Measurements from ENCODE around the gene GLS.

Gene GLS

DNA sequence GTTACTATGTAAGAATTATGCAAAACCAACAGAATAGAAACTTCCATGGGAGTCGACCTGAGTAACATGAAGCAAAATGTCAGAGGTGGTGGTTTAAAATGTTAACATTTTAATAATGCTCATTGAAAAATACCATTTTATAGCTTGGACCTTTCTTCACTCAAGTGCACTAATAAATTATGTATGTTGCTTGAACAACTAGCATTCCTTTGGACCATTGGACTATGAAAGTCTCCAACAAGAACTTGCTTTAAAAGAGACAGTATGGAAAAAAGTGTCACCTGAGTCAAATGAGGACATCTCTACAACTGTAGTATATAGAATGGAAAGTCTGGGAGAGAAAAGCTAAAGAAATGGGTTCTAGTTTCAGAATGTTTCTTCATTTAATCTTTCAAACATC lies 51.9 kb downstream of the GLS start:
- DNase-seq (ENCODE audit: low spot score), result no peak
- Histone ChIP-seq H3K14ac (ENCODE audit: low read length) (no peak overlapping the region), H3K36me3 (replicated peaks in 1 of 2; ENCODE audit: control insufficient read depth in 2 of 2, insufficient read depth in 2 of 2, low read length in 2 of 2) (peaks cover 0 to 41% of the 10 kb centered on the region in 2 donors)

DNA sequence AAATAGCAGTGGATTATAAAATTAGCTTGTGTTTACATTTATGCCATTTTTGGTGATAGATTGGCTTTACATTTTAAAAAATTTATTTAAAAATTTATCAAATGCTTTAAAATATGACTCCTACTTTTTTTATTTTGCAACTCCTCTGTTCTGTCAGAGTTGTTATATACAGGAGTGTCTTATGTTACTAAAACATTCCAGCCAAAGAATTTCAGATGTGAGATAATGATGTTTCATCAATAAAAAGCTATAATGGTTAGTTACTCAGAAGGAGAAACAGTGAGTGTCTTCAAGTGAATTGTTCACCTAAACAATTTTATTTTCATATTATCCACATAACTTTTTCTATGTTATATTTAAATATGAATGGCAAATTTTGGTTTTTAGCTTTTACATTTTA lies 52.7 kb downstream of the GLS start:
- H2BK5ac ChIP-seq (ENCODE audit: low read length), result no peak overlapping the region
- H3K9me3 ChIP-seq (replicated peaks in 1 of 2; ENCODE audit: control insufficient read depth in 2 of 2, insufficient read depth in 1 of 2, low read depth in 1 of 2, low read length in 2 of 2), result no peaks in the 10 kb centered on the region
- H4K91ac ChIP-seq (ENCODE audit: low read depth, low read length, poor library complexity), result no peak overlapping the region
- no peak overlapping the region for H3K18ac ChIP-seq (ENCODE audit: low read length)
- no peak overlapping the region for H4K8ac ChIP-seq (ENCODE audit: low read depth, low read length)
- H3K79me1 ChIP-seq (ENCODE audit: low read depth, low read length), result no peaks in the 10 kb centered on the region
- no peak overlapping the region for H2BK120ac ChIP-seq (ENCODE audit: low read depth, low read length)
- H3K4me2 ChIP-seq (ENCODE audit: insufficient read depth, low read length, poor library complexity, severe bottlenecking), result no peak overlapping the region
- H3K36me3 ChIP-seq (replicated peaks in 1 of 2; ENCODE audit: control insufficient read depth in 2 of 2, insufficient read depth in 2 of 2, low read length in 2 of 2), result peaks cover 0 to 35% of the 10 kb centered on the region in 2 donors
- H2AK5ac ChIP-seq (ENCODE audit: low read depth, low read length), result no peak overlapping the region
- DNase-seq (ENCODE audit: low spot score), result no peak
- H3K4me3 ChIP-seq (ENCODE audit: low read length in 2 of 2), result no peak overlapping the region
- H3K4ac ChIP-seq (ENCODE audit: low read length), result no peak overlapping the region
- peaks cover 0 to 6% of the 10 kb centered on the region in 2 donors for H3K4me1 ChIP-seq (ENCODE audit: control insufficient read depth in 2 of 2, insufficient read depth in 1 of 2, low read depth in 1 of 2, low read length in 2 of 2)
- no peak overlapping the region for H2BK12ac ChIP-seq (ENCODE audit: low read length)
- H2AFZ ChIP-seq (ENCODE audit: low read length), result no peak overlapping the region
- no peak overlapping the region for H3K27ac ChIP-seq (replicated peaks; ENCODE audit: low read length)
- H3K9ac ChIP-seq (ENCODE audit: low read depth, low read length, poor library complexity), result no peak overlapping the region
- no peak overlapping the region for H2BK15ac ChIP-seq (ENCODE audit: low read length)
- H3K23ac ChIP-seq (ENCODE audit: low read depth, low read length, poor library complexity), result no peak overlapping the region
- H3K27me3 ChIP-seq (ENCODE audit: control insufficient read depth in 3 of 3, insufficient read depth in 3 of 3, low read depth in 1 of 3, low read length in 3 of 3), result no peaks in the 10 kb centered on the region
- no peak overlapping the region for H3K14ac ChIP-seq (ENCODE audit: low read length)

More for the DNA sequence above, 51.9 kb downstream of the GLS start:
- Histone ChIP-seq H2BK15ac (ENCODE audit: low read length) (no peak overlapping the region), H3K4me3 (ENCODE audit: low read length in 2 of 2) (no peak overlapping the region), H2BK5ac (ENCODE audit: low read length) (no peak overlapping the region), H4K8ac (ENCODE audit: low read depth, low read length) (no peak overlapping the region), H3K23ac (ENCODE audit: low read depth, low read length, poor library complexity) (no peak overlapping the region), H4K91ac (ENCODE audit: low read depth, low read length, poor library complexity) (no peak overlapping the region), H3K9me3 (replicated peaks in 1 of 2; ENCODE audit: control insufficient read depth in 2 of 2, insufficient read depth in 1 of 2, low read depth in 1 of 2, low read length in 2 of 2) (no peaks in the 10 kb centered on the region), H3K4me2 (ENCODE audit: insufficient read depth, low read length, poor library complexity, severe bottlenecking) (no peak overlapping the region), H2AK5ac (ENCODE audit: low read depth, low read length) (no peak overlapping the region), H3K27me3 (ENCODE audit: control insufficient read depth in 3 of 3, insufficient read depth in 3 of 3, low read depth in 1 of 3, low read length in 3 of 3) (no peaks in the 10 kb centered on the region), H3K27ac (replicated peaks; ENCODE audit: low read length) (no peak overlapping the region), H2BK12ac (ENCODE audit: low read length) (no peak overlapping the region), H2AFZ (ENCODE audit: low read length) (no peak overlapping the region), H3K9ac (ENCODE audit: low read depth, low read length, poor library complexity) (no peak overlapping the region), H3K18ac (ENCODE audit: low read length) (no peak overlapping the region), H2BK120ac (ENCODE audit: low read depth, low read length) (no peak overlapping the region), H3K4ac (ENCODE audit: low read length) (no peak overlapping the region), H3K4me1 (ENCODE audit: control insufficient read depth in 2 of 2, insufficient read depth in 1 of 2, low read depth in 1 of 2, low read length in 2 of 2) (peaks cover 0 to 6% of the 10 kb centered on the region in 2 donors), H3K79me1 (ENCODE audit: low read depth, low read length) (no peaks in the 10 kb centered on the region)
- no CpG with 5 or more reads among the region's 1 CpG for WGBS, 2 donors (ENCODE audit: extremely low coverage in 2 of 2, insufficient read length in 2 of 2, insufficient replicate concordance in 1 of 2)

DNA sequence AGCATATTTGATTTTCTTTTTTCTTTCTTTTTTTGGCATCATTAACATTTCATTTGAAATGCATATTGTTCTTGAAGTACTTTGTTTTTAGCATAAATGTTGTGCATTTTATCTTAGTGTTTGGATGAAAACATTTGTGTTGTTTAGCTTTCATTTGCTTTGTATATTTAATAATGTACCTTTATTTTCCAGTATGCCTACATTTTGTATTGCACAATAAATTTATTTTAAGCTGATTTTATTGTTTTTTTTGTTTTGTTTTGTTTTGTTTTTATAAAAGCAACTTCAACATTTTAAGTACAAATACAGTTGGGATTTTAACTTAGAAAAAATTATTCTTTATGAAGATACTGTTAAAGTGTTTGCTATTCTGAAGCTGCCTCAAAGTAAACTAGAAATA lies 54.4 kb downstream of the GLS start:
- Histone ChIP-seq H2BK5ac (ENCODE audit: low read length) (no peak overlapping the region), H3K79me1 (ENCODE audit: low read depth, low read length) (no peaks in the 10 kb centered on the region), H3K14ac (ENCODE audit: low read length) (no peak overlapping the region), H4K91ac (ENCODE audit: low read depth, low read length, poor library complexity) (no peak overlapping the region), H3K9ac (ENCODE audit: low read depth, low read length, poor library complexity) (no peak overlapping the region), H2AFZ (ENCODE audit: low read length) (no peak overlapping the region), H2AK5ac (ENCODE audit: low read depth, low read length) (no peak overlapping the region), H3K18ac (ENCODE audit: low read length) (no peak overlapping the region), H3K27ac (replicated peaks; ENCODE audit: low read length) (no peak overlapping the region), H3K4me2 (ENCODE audit: insufficient read depth, low read length, poor library complexity, severe bottlenecking) (no peak overlapping the region), H2BK15ac (ENCODE audit: low read length) (no peak overlapping the region), H3K9me3 (replicated peaks in 1 of 2; ENCODE audit: control insufficient read depth in 2 of 2, insufficient read depth in 1 of 2, low read depth in 1 of 2, low read length in 2 of 2) (no peaks in the 10 kb centered on the region), H3K23ac (ENCODE audit: low read depth, low read length, poor library complexity) (no peak overlapping the region), H3K4ac (ENCODE audit: low read length) (no peak overlapping the region), H3K4me1 (ENCODE audit: control insufficient read depth in 2 of 2, insufficient read depth in 1 of 2, low read depth in 1 of 2, low read length in 2 of 2) (peaks cover 0 to 6% of the 10 kb centered on the region in 2 donors), H4K8ac (ENCODE audit: low read depth, low read length) (no peak overlapping the region), H3K36me3 (replicated peaks in 1 of 2; ENCODE audit: control insufficient read depth in 2 of 2, insufficient read depth in 2 of 2, low read length in 2 of 2) (peaks cover 0 to 21% of the 10 kb centered on the region in 2 donors), H3K27me3 (ENCODE audit: control insufficient read depth in 3 of 3, insufficient read depth in 3 of 3, low read depth in 1 of 3, low read length in 3 of 3) (no peaks in the 10 kb centered on the region), H2BK120ac (ENCODE audit: low read depth, low read length) (no peak overlapping the region), H2BK12ac (ENCODE audit: low read length) (no peak overlapping the region), H3K4me3 (ENCODE audit: low read length in 2 of 2) (no peak overlapping the region)
- DNase-seq (ENCODE audit: low spot score), result no peak

DNA sequence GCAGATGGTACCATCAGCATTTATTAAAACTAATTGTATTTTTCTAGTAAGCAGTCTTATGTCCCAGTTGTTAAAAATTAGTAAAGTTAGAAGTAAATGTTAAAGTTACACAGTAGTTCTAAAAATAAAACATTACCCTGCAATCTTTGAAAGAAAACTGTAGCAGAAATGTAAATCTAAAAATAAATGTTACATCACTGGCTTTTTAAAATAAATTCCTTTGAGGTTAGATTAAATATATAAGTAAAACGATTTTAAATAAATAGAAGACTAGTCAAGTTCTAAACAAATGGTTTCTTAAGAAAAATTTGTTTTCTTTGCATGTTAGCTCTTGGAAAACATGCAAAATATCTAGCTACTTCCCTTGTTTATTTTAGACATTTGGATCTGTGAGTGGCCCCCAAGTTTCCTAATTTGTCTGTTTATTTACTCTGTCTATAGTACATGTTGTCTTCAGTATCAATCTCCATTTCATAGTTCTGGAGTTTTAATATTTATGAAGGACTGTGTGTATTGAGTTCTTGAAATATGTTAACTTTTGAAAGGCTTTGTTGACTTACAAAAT lies 58.2 kb downstream of the GLS start:
- WGBS, 2 donors (ENCODE audit: extremely low coverage in 2 of 2, insufficient read length in 2 of 2, insufficient replicate concordance in 1 of 2), result no CpG with 5 or more reads among the region's 1 CpG
- H3K9me3 ChIP-seq (replicated peaks in 1 of 2; ENCODE audit: control insufficient read depth in 2 of 2, insufficient read depth in 1 of 2, low read depth in 1 of 2, low read length in 2 of 2), result no peaks in the 10 kb centered on the region
- H2BK12ac ChIP-seq (ENCODE audit: low read length), result no peak overlapping the region
- no peak overlapping the region for H2BK120ac ChIP-seq (ENCODE audit: low read depth, low read length)
- H3K18ac ChIP-seq (ENCODE audit: low read length), result no peak overlapping the region
- no peak overlapping the region for H3K14ac ChIP-seq (ENCODE audit: low read length)
- H3K36me3 ChIP-seq (replicated peaks in 1 of 2; ENCODE audit: control insufficient read depth in 2 of 2, insufficient read depth in 2 of 2, low read length in 2 of 2), result peaks cover 0 to 4% of the 10 kb centered on the region in 2 donors
- no peaks in the 10 kb centered on the region for H3K4me1 ChIP-seq (ENCODE audit: control insufficient read depth in 2 of 2, insufficient read depth in 1 of 2, low read depth in 1 of 2, low read length in 2 of 2)
- no peak overlapping the region for H3K27ac ChIP-seq (replicated peaks; ENCODE audit: low read length)
- no peak overlapping the region for H3K4me3 ChIP-seq (ENCODE audit: low read length in 2 of 2)
- H3K4me2 ChIP-seq (ENCODE audit: insufficient read depth, low read length, poor library complexity, severe bottlenecking), result no peak overlapping the region
- H3K23ac ChIP-seq (ENCODE audit: low read depth, low read length, poor library complexity), result no peak overlapping the region
- no peak overlapping the region for H2BK15ac ChIP-seq (ENCODE audit: low read length)
- H3K27me3 ChIP-seq (ENCODE audit: control insufficient read depth in 3 of 3, insufficient read depth in 3 of 3, low read depth in 1 of 3, low read length in 3 of 3), result no peaks in the 10 kb centered on the region
- no peak overlapping the region for H4K8ac ChIP-seq (ENCODE audit: low read depth, low read length)
- H3K9ac ChIP-seq (ENCODE audit: low read depth, low read length, poor library complexity), result no peak overlapping the region
- no peak overlapping the region for H2AK5ac ChIP-seq (ENCODE audit: low read depth, low read length)
- no peak overlapping the region for H2BK5ac ChIP-seq (ENCODE audit: low read length)
- no peak overlapping the region for H4K91ac ChIP-seq (ENCODE audit: low read depth, low read length, poor library complexity)
- no peaks in the 10 kb centered on the region for H3K79me1 ChIP-seq (ENCODE audit: low read depth, low read length)
- no peak overlapping the region for H3K4ac ChIP-seq (ENCODE audit: low read length)
- H2AFZ ChIP-seq (ENCODE audit: low read length), result no peak overlapping the region
- DNase-seq (ENCODE audit: low spot score), result no peak
